ENCODE results near the gene TLCD2.

Gene TLCD2

DNA sequence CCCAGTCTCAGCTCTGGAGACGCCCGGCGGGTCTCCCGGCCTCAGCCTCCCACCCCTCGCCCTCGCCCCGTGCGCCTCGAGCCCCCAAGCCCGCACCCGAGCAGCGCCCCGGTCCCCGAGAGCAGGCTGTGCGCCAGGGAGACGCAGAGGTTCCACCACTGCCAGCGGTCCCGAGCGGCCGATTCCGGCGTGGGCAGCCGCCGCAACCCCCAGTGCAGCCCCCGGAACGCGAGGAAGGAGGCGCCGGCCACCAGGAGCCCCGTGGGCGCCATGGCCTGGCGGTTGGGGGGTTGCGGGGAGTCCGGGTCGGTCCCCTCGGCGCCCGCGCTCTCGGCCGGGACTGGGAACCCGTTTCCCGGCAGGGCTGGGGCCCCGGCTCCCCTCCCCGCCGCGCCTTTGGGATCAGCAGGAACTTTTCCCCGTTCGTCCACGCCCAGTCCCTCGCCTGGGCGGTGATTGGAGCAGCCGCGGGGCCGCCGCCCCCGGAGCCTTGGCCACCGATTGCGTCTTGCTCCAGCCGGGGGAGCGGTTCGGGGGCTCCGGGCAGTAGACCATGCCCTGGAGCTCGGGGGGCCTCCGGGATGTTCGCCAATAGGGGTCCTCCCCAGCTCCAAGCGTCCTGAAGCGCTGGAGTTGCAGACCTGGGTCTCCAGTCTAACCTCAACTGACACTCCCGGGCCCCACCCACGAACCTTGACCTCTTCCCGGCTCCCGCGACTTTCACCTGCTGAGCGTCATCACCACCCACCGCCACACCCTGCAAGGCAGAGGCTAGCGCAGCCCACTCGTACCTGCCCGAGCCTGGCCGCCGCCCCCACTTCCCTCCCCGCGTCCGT, at the start of gene TLCD2:
TLCD2 (minus strand) TSS at position 407 of the 836 bp plus-strand sequence; CDS start at position 272, 135 bp downstream.
- H3K27me3 Mint-ChIP-seq: peaks cover 73% of the 10 kb centered on the region
- H3K27ac Mint-ChIP-seq: peak within 1 kb of the TSS; percentile 52 to 74
- ATAC-seq (peak; percentile 57), DNase-seq (no peak)
- H3K4me1 Mint-ChIP-seq: peaks cover 31% of the 10 kb centered on the region
- H3K4me3 Mint-ChIP-seq: peak within 1 kb of the TSS; percentile 72 to 77
- H3K9me3 Mint-ChIP-seq: no peaks in the 10 kb centered on the region

GRCh38 chr17:1759529-1759928, 49.4 kb upstream of the TLCD2 start:
- peaks cover 32% of the 10 kb centered on the region for H3K4me1 Mint-ChIP-seq
- no peak overlapping the region for H3K4me3 Mint-ChIP-seq
- peak overlapping the region in 1 of 2 donors; percentile 71 for H3K27ac Mint-ChIP-seq
- ATAC-seq: no peak
- H3K9me3 Mint-ChIP-seq: peaks cover 0 to 3% of the 10 kb centered on the region in 2 donors
- H3K27me3 Mint-ChIP-seq: no peaks in the 10 kb centered on the region
- DNase-seq: no peak

DNA sequence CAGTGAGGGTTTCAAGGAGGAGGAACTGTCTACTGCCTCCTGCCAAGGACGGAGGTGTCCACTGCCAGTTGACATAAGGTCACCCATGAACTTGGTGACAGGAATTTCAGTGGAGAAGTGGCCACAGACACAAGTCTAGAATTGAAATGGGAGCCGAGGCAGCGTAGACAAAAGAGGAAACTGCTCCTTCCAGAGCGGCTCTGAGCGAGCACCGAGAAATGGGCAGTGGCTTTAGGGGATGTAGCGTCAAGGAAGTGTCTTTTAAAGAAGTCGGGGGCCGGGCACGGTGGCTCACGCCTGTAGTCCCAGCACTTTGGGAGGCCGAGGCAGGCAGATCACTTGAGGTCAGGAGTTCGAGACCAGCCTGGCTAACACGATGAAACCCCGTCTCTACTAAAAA, 48.6 kb upstream of the TLCD2 start:
- ATAC-seq (no peak), DNase-seq (no peak)
- peak overlapping the region; percentile 16 to 75 for H3K27ac Mint-ChIP-seq
- no peaks in the 10 kb centered on the region for H3K27me3 Mint-ChIP-seq
- H3K9me3 Mint-ChIP-seq: no peaks in the 10 kb centered on the region
- no peak overlapping the region for H3K4me3 Mint-ChIP-seq
- H3K4me1 Mint-ChIP-seq: peaks cover 25% of the 10 kb centered on the region

GRCh38 chr17:1755827-1756262, 45.7 kb upstream of the TLCD2 start:
- H3K4me1 Mint-ChIP-seq: peaks cover 8% of the 10 kb centered on the region
- no peak for DNase-seq
- no peaks in the 10 kb centered on the region for H3K27me3 Mint-ChIP-seq
- H3K9me3 Mint-ChIP-seq: no peaks in the 10 kb centered on the region
- H3K27ac Mint-ChIP-seq: peak overlapping the region in 1 of 2 donors; percentile 48
- ATAC-seq: no peak
- H3K4me3 Mint-ChIP-seq: no peak overlapping the region

- H3K27ac Mint-ChIP-seq: peak overlapping the region; percentile 48 to 65
- H3K27me3 Mint-ChIP-seq: no peaks in the 10 kb centered on the region
- no peak overlapping the region for H3K4me3 Mint-ChIP-seq
- DNase-seq (no peak), ATAC-seq (peak; percentile 54)
- H3K4me1 Mint-ChIP-seq: peaks cover 8% of the 10 kb centered on the region
- no peaks in the 10 kb centered on the region for H3K9me3 Mint-ChIP-seq
These were observed 45.2 kb upstream of the TLCD2 start for GRCh38 chr17:1755252-1755826.

- Mint-ChIP-seq H3K4me1 (peaks cover 8% of the 10 kb centered on the region), H3K4me3 (no peak overlapping the region), H3K27ac (peak overlapping the region in 1 of 2 donors; percentile 65), H3K9me3 (no peaks in the 10 kb centered on the region), H3K27me3 (no peaks in the 10 kb centered on the region)
- ATAC-seq (no peak), DNase-seq (no peak)
These were observed 44.4 kb upstream of the TLCD2 start for GRCh38 chr17:1754430-1755112.

- H3K4me3 Mint-ChIP-seq: no peak overlapping the region
- ATAC-seq (no peak), DNase-seq (no peak)
- peaks cover 8% of the 10 kb centered on the region for H3K4me1 Mint-ChIP-seq
- no peaks in the 10 kb centered on the region for H3K9me3 Mint-ChIP-seq
- no peak overlapping the region for H3K27ac Mint-ChIP-seq
- no peaks in the 10 kb centered on the region for H3K27me3 Mint-ChIP-seq
These were observed 43.7 kb upstream of the TLCD2 start for GRCh38 chr17:1753767-1754429.

DNA sequence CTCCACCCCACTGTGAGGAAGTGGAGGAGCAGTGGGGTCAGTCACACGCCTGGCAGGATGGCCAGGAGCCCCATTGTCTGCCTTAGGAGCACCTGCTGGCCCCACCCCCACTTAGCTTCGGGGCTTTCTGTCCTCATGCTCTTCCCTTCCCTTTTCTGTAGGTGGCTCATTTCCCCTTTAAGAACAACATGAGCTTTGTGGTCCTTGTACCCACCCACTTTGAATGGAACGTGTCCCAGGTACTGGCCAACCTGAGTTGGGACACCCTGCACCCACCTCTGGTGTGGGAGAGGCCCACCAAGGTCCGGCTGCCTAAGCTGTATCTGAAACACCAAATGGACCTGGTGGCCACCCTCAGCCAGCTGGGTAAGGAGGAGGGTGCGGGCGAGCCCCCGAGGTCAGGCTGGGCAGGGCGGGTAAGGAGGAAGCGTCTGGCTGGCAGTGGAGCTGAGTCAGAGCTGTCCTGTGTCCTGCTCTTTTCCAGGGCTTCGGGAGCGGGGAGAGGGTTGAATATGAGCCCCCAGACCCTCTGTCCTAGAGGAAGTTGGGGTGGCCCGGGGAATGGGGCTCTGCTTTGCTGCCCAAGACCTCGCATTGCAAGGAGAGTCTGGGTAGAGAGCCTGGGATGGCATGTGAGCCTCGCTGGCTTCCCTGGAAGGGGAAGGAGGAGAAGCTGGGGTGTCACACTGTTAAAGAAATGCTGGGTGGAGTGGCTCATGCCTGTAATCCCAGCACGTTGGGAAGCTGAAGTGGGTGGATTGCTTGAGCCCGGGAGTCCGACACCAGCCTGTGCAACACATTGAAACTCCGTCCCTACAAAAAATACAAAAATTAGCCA, 42.5 kb upstream of the TLCD2 start:
- Mint-ChIP-seq H3K4me3 (no peak overlapping the region), H3K27me3 (no peaks in the 10 kb centered on the region), H3K4me1 (peaks cover 8% of the 10 kb centered on the region), H3K27ac (no peak overlapping the region), H3K9me3 (no peaks in the 10 kb centered on the region)
- ATAC-seq (peak; percentile 35), DNase-seq (no peak)

DNA sequence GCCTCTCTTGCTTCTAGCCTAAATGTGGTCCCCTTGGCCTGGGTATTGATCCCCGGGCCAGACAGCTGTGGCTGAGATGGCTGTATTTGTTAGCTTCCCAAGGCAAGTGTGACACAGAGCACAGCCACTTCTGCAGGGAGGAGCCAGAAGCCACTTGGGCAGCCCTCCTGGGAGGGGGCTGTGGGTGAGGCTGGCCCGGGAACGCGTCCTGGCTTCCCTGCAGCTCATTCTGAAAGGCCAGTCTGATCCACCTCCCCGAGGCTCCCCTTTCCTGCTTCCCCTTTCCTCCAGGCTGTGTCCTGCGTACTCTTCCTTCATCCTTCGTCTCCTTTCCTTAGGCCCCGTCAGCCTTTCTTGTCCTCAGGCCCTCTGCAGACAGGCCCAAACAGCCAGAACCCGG, 40.5 kb upstream of the TLCD2 start:
- peak overlapping the region in 1 of 2 donors; percentile 65 for H3K27ac Mint-ChIP-seq
- H3K9me3 Mint-ChIP-seq: no peaks in the 10 kb centered on the region
- no peak for DNase-seq
- ATAC-seq: no peak
- no peak overlapping the region for H3K4me3 Mint-ChIP-seq
- peaks cover 8% of the 10 kb centered on the region for H3K4me1 Mint-ChIP-seq
- no peaks in the 10 kb centered on the region for H3K27me3 Mint-ChIP-seq

- H3K27ac Mint-ChIP-seq: no peak overlapping the region
- no peak for DNase-seq
- H3K4me3 Mint-ChIP-seq: no peak overlapping the region
- ATAC-seq: no peak
- no peaks in the 10 kb centered on the region for H3K9me3 Mint-ChIP-seq
- H3K27me3 Mint-ChIP-seq: no peaks in the 10 kb centered on the region
- no peaks in the 10 kb centered on the region for H3K4me1 Mint-ChIP-seq
These were observed 36.9 kb upstream of the TLCD2 start for GRCh38 chr17:1746975-1747543.

DNA sequence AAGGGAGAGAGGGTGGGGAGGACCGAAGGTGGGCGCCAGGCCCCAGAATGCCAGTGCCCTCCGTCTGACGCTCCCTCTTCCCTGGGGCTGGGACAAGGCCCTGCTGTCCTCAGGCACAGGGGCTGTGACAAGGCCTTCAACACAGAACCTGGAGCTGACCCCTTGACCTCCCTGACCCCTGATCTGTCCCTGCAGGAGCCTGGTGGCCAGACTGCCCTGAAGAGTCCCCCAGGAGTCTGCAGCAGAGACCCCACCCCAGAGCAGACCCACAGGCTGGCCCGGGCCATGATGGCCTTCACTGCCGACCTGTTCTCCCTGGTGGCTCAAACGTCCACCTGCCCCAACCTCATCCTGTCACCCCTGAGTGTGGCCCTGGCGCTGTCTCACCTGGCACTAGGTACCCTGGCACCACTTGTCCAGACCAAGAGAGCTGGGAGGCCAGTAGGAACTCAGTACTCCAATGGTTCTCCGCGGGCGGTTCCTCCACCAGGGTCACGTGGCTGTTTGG, 35.4 kb upstream of the TLCD2 start:
- H3K9me3 Mint-ChIP-seq: no peaks in the 10 kb centered on the region

GRCh38 chr17:1744551-1745512, 34.7 kb upstream of the TLCD2 start:
- Mint-ChIP-seq H3K4me3 (no peak overlapping the region), H3K9me3 (no peaks in the 10 kb centered on the region), H3K27ac (no peak overlapping the region), H3K4me1 (no peaks in the 10 kb centered on the region), H3K27me3 (no peaks in the 10 kb centered on the region)
- DNase-seq (no peak), ATAC-seq (no peak)

More for the DNA sequence above, 35.4 kb upstream of the TLCD2 start:
- Mint-ChIP-seq H3K27me3 (no peaks in the 10 kb centered on the region), H3K4me1 (no peaks in the 10 kb centered on the region), H3K4me3 (no peak overlapping the region), H3K27ac (no peak overlapping the region)
- no peak for ATAC-seq
- DNase-seq: no peak

- H3K27me3 Mint-ChIP-seq: no peaks in the 10 kb centered on the region
These were observed 32.9 kb upstream of the TLCD2 start for GRCh38 chr17:1743088-1743439.

More at GRCh38 chr17:1743088-1743439, 32.9 kb upstream of the TLCD2 start:
- H3K27ac Mint-ChIP-seq: no peak overlapping the region
- no peak overlapping the region for H3K4me3 Mint-ChIP-seq
- no peak for DNase-seq
- H3K9me3 Mint-ChIP-seq: no peaks in the 10 kb centered on the region
- no peak for ATAC-seq
- no peaks in the 10 kb centered on the region for H3K4me1 Mint-ChIP-seq
